ENCODE measurements around the gene LEAP2. TPM values are rescaled to one million over a fixed set of nuclear protein-coding genes. Genes with fewer than 3 reads are reported as not detected.
"Not testable (repeated sequence)": the region's sequence is repeated elsewhere in the genome, so short reads cannot be mapped to it uniquely, and the experiment has no call there.

Gene LEAP2
- total RNA-seq, 2 experiments from 2014 or later: 1.7 to 3.2 TPM

DNA sequence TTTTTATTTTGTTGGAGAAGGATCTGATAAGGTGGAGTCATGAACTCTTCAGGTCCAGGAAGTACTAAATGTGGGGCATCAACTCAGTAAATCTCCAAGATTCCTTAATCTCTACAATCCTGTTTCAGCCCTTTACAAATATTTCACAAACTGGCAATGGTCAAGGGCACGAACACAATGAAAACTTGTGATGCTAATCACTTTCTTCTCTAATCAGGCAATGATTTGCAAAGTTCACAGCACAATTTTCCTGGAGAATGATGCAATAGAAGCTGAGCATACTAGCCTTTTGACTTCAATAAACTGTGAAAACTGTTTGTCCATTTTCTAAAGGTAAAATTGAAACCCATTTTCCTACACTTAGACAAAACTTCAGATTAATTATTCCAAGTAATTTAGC, 24.1 kb upstream of the LEAP2 start:
- CTCF ChIA-PET: no interaction called here
- intact Hi-C loops (cut with micrococcal nuclease): no loop called here
- POLR2A ChIA-PET: no interaction called here
- Mint-ChIP-seq H3K4me1 (ENCODE audit: low read depth) (peaks cover 1% of the 10 kb centered on the region), H3K27me3 (no peaks in the 10 kb centered on the region), H3K4me3 (no peak overlapping the region), H3K9me3 (no peaks in the 10 kb centered on the region), H3K36me3 (no peaks in the 10 kb centered on the region), H3K27ac (no peak overlapping the region)
- DNase-seq: no peak

- intact Hi-C loops (cut with micrococcal nuclease): no loop called here
- no peaks in the 10 kb centered on the region for H3K27me3 Mint-ChIP-seq
- H3K4me3 Mint-ChIP-seq: no peak overlapping the region
- DNase-seq: no peak
- no peaks in the 10 kb centered on the region for H3K36me3 Mint-ChIP-seq
- no peak overlapping the region for H3K27ac Mint-ChIP-seq
- POLR2A ChIA-PET: no interaction called here
- CTCF ChIA-PET: interaction anchor here (0.9 kb wide), 2 partner anchors 21 to 30 kb away, joined by 3 read pairs; no protein-coding TSS in a partner anchor
- H3K4me1 Mint-ChIP-seq (ENCODE audit: low read depth): peaks cover 1% of the 10 kb centered on the region
- H3K9me3 Mint-ChIP-seq: no peaks in the 10 kb centered on the region
These were observed 23.4 kb upstream of the LEAP2 start for GRCh38 chr5:132850066-132850465.

- DNase-seq: no peak
- Mint-ChIP-seq H3K27me3 (peaks cover 2% of the 10 kb centered on the region), H3K27ac (no peak overlapping the region), H3K36me3 (no peaks in the 10 kb centered on the region), H3K9me3 (no peaks in the 10 kb centered on the region), H3K4me1 (ENCODE audit: low read depth) (peaks cover 1% of the 10 kb centered on the region), H3K4me3 (no peak overlapping the region)
- POLR2A ChIA-PET: no interaction called here
- intact Hi-C loops (cut with micrococcal nuclease): no loop called here
- CTCF ChIA-PET: no interaction called here
These were observed 20.1 kb upstream of the LEAP2 start for GRCh38 chr5:132853323-132853722.

GRCh38 chr5:132853790-132854189, 19.7 kb upstream of the LEAP2 start:
- Mint-ChIP-seq H3K36me3 (no peaks in the 10 kb centered on the region), H3K27ac (no peak overlapping the region), H3K9me3 (no peaks in the 10 kb centered on the region), H3K4me3 (no peak overlapping the region), H3K4me1 (ENCODE audit: low read depth) (peaks cover 1% of the 10 kb centered on the region), H3K27me3 (peaks cover 2% of the 10 kb centered on the region)
- ChIA-PET POLR2A (no interaction called here), CTCF (no interaction called here)
- no peak for DNase-seq
- intact Hi-C loops (cut with micrococcal nuclease): no loop called here

DNA sequence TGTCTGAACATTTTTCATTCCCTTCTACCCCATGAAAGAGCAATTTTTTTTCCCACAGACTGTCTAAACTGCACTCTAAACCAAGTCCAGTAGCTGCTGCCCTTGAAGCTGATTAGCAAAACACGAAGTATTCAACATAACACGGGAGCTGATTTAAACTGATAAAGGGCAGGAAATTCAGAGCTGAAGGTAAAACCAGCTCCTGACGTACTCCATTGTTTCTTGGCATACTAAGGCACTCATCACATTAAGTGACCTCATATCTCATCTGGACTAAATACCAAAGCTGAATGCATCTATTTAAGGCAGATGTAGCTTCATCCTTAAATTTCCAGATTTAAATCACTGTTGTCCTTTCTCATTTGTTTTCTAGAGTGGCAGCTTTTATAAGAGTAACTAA, 19.2 kb upstream of the LEAP2 start:
- Mint-ChIP-seq H3K27ac (no peak overlapping the region), H3K4me1 (ENCODE audit: low read depth) (peaks cover 1% of the 10 kb centered on the region), H3K9me3 (no peaks in the 10 kb centered on the region), H3K27me3 (peaks cover 2% of the 10 kb centered on the region), H3K36me3 (no peaks in the 10 kb centered on the region), H3K4me3 (no peak overlapping the region)
- CTCF ChIA-PET: interaction anchor here (0.6 kb wide), 1 partner anchor 798 kb away, joined by 3 read pairs; no protein-coding TSS in a partner anchor
- intact Hi-C loops (cut with micrococcal nuclease): no loop called here
- no peak for DNase-seq
- POLR2A ChIA-PET: no interaction called here

- CTCF ChIA-PET; intact Hi-C loops (cut with micrococcal nuclease); H3K4me1 Mint-ChIP-seq (ENCODE audit: low read depth); H3K36me3 Mint-ChIP-seq; DNase-seq; H3K9me3 Mint-ChIP-seq; H3K4me3 Mint-ChIP-seq; H3K27me3 Mint-ChIP-seq; H3K27ac Mint-ChIP-seq: not testable (repeated sequence)
- POLR2A ChIA-PET: interaction anchor here (0.7 kb wide), 1 partner anchor 11 kb away, joined by 3 read pairs; the partner anchor contains the start of genes GDF9 and UQCRQ
These were observed 18.5 kb upstream of the LEAP2 start for GRCh38 chr5:132854992-132855391.

DNA sequence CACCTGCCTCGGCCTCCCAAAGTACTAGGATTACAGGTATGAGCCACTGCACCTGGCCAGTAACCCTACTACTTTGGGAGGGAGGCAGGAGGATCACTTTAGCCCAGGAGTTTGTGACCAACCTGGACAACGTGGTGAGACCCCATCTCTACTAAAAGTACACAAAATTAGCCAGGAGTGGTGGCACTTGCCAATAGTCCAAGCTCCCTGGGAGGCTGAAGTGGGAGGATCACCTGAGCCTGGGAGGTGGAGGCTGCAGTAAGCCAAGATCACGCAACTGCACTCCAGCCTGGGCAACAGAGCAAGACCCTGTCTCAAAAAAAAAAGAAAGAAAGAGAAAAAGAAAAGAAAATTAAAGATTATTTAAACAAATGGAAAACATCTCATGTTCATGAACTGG, 17.5 kb upstream of the LEAP2 start:
- DNase-seq: no peak
- Mint-ChIP-seq H3K27ac (no peak overlapping the region), H3K36me3 (no peaks in the 10 kb centered on the region), H3K4me3 (no peak overlapping the region), H3K4me1 (ENCODE audit: low read depth) (peaks cover 4% of the 10 kb centered on the region), H3K9me3 (no peaks in the 10 kb centered on the region), H3K27me3 (peaks cover 2% of the 10 kb centered on the region)
- CTCF ChIA-PET: no interaction called here
- POLR2A ChIA-PET: no interaction called here
- intact Hi-C loops (cut with micrococcal nuclease): no loop called here

- Mint-ChIP-seq H3K27me3 (peaks cover 2% of the 10 kb centered on the region), H3K9me3 (no peaks in the 10 kb centered on the region), H3K27ac (no peak overlapping the region), H3K36me3 (no peaks in the 10 kb centered on the region), H3K4me1 (ENCODE audit: low read depth) (peaks cover 2% of the 10 kb centered on the region), H3K4me3 (no peak overlapping the region)
- intact Hi-C loops (cut with micrococcal nuclease): no loop called here
- ChIA-PET CTCF (interaction anchor here (0.9 to 1.3 kb wide), 2 partner anchors 12 to 24 kb away, joined by 3 read pairs; no protein-coding TSS in a partner anchor), POLR2A (no interaction called here)
- no peak for DNase-seq
These were observed 13.5 kb upstream of the LEAP2 start for GRCh38 chr5:132859889-132860437.

GRCh38 chr5:132860742-132861141, 12.7 kb upstream of the LEAP2 start:
- DNase-seq: no peak
- no peak overlapping the region for H3K4me3 Mint-ChIP-seq
- H3K27ac Mint-ChIP-seq: no peak overlapping the region
- POLR2A ChIA-PET: no interaction called here
- peaks cover 8% of the 10 kb centered on the region for H3K4me1 Mint-ChIP-seq (ENCODE audit: low read depth)
- CTCF ChIA-PET: interaction anchor here (0.7 to 1.3 kb wide), 2 partner anchors 23 to 567 kb away, joined by 3 read pairs; no protein-coding TSS in a partner anchor
- intact Hi-C loops (cut with micrococcal nuclease): no loop called here
- no peaks in the 10 kb centered on the region for H3K36me3 Mint-ChIP-seq
- no peaks in the 10 kb centered on the region for H3K27me3 Mint-ChIP-seq
- no peaks in the 10 kb centered on the region for H3K9me3 Mint-ChIP-seq

- H3K9me3 Mint-ChIP-seq: no peaks in the 10 kb centered on the region
- ChIA-PET POLR2A (interaction anchor here (0.6 to 2.1 kb wide), 4 partner anchors 11 to 97 kb away, joined by 3 to 8 read pairs (median 3); partner anchors contain the start of gene AFF4), CTCF (interaction anchor here (2.1 kb wide), 1 partner anchor 17 kb away, joined by 11 read pairs; no protein-coding TSS in a partner anchor)
- no peaks in the 10 kb centered on the region for H3K27me3 Mint-ChIP-seq
- H3K36me3 Mint-ChIP-seq: peaks cover 23% of the 10 kb centered on the region
- H3K4me3 Mint-ChIP-seq: peak overlapping the region; percentile 100
- H3K27ac Mint-ChIP-seq: peak overlapping the region; percentile 99
- intact Hi-C loops (cut with micrococcal nuclease): loop anchor here (1.0 to 5.0 kb wide), 6 partner anchors 89 to 339 kb away; partner anchors contain the start of genes AFF4, HSPA4, KIF3A and SEPTIN8
- H3K4me1 Mint-ChIP-seq (ENCODE audit: low read depth): peaks cover 28% of the 10 kb centered on the region
- DNase-seq: no peak
These were observed 7.7 kb upstream of the LEAP2 start for GRCh38 chr5:132865668-132866341.

GRCh38 chr5:132866342-132867045, 7.0 kb upstream of the LEAP2 start, which contains the start of the genes GDF9 and UQCRQ:
Gene GDF9, minus strand, starts transcription at chr5:132866469. Its CDS starts 1,936 bp downstream, at chr5:132864533.
Gene UQCRQ, plus strand, starts transcription at chr5:132866642. Its CDS starts 240 bp downstream, at chr5:132866882.
- peaks cover 23% of the 10 kb centered on the region for H3K36me3 Mint-ChIP-seq
- intact Hi-C loops (cut with micrococcal nuclease): loop anchor here (1.0 to 5.0 kb wide), 6 partner anchors 89 to 339 kb away; partner anchors contain the start of genes AFF4, HSPA4, KIF3A and SEPTIN8

More at GRCh38 chr5:132866342-132867045, 7.0 kb upstream of the LEAP2 start, which contains the start of the genes GDF9 and UQCRQ:
- Mint-ChIP-seq H3K9me3 (no peaks in the 10 kb centered on the region), H3K4me1 (ENCODE audit: low read depth) (peaks cover 28% of the 10 kb centered on the region), H3K4me3 (peak within 1 kb of the TSS; percentile 100), H3K27ac (peak within 1 kb of the TSS; percentile 99), H3K27me3 (no peaks in the 10 kb centered on the region)
- POLR2A ChIA-PET: interaction anchor here (0.6 to 2.1 kb wide), 6 partner anchors 10 to 495 kb away, joined by 3 to 8 read pairs (median 3); partner anchors contain the start of gene AFF4
- CTCF ChIA-PET: interaction anchor here (1.2 to 2.1 kb wide), 2 partner anchors 16 to 38 kb away, joined by 3 to 11 read pairs; no protein-coding TSS in a partner anchor
- peak; percentile 95 for DNase-seq

All from activated CD4-positive, alpha-beta memory T cell treated with anti-CD3 and anti-CD28 coated beads for 36 hours (primary cell).